Bronchial epithelial cell (primary cell): ENCODE measurements around the gene POC1A. TPM values are rescaled to one million over a fixed set of nuclear protein-coding genes. Genes with fewer than 3 reads are reported as not detected.
A peak's percentile ranks its signal among the peaks of the same experiment; 100 is the strongest.

ENCODE experiments used
- DNase-seq: peaks from one replicate; pipeline ENCODE4 v3.0.0-alpha.2; 2010; ENCODE audit warnings: low read depth
- FAIRE-seq: peaks from 2 replicates; lab custom pipeline; 2011; peaks lifted over from hg19 to GRCh38; lab: Jason Lieb, UNC
- H3K27me3 ChIP-seq: 2 replicates; pipeline ENCODE4 v1.5.1; 2011; ENCODE audit warnings: low read length; ENCODE audit not compliant: control insufficient read depth, insufficient read depth
- H3K36me3 ChIP-seq: 2 replicates; pipeline ENCODE4 v1.5.1; 2011; ENCODE audit warnings: low read length; ENCODE audit not compliant: control insufficient read depth, insufficient read depth
- H3K4me3 ChIP-seq: 2 replicates; pipeline ENCODE4 v1.5.1; 2011; ENCODE audit warnings: mild to moderate bottlenecking, low read depth, low read length, control low read depth
- total RNA-seq: library from RNA; depleted of rRNA; stranded (reverse); fragments of >200 nt; gene quantifications from 2 replicates; pipeline ENCODE4 v1.2.1, GENCODE V29; 2014
- TF ChIP-seq, protein P1 (sequence below): IDR thresholded peaks from 2 replicates; pipeline ENCODE4 v1.5.1; 2011; ENCODE audit warnings: mild to moderate bottlenecking, moderate library complexity, low read length, control low read depth, inconsistent platforms; ENCODE audit not compliant: insufficient read depth, severe bottlenecking

POC1A gene
- total RNA-seq, 1 donor from 2014 or later = 1.8 TPM

DNA sequence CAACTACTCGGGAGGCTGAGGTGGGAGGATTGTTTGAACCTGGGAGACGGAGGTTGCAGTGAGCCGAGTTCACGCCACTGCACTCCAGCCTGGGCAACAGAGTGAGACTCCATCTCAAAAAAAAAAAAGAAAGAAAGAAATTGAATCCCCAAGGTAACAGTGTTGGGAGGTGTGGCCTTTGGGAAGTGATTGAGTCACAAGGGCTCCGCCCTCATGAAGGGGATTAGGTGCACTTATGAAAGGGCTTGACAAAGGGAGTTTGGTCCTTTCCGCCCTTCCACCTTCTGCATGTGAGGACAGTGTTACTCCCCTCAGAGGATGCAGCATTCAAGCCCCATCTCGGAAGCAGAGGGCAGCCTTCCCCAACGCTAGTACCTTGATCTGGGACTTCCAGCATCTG, 21.3 kb downstream of the POC1A start:
- no peaks in the 10 kb centered on the region for H3K36me3 ChIP-seq

DNA sequence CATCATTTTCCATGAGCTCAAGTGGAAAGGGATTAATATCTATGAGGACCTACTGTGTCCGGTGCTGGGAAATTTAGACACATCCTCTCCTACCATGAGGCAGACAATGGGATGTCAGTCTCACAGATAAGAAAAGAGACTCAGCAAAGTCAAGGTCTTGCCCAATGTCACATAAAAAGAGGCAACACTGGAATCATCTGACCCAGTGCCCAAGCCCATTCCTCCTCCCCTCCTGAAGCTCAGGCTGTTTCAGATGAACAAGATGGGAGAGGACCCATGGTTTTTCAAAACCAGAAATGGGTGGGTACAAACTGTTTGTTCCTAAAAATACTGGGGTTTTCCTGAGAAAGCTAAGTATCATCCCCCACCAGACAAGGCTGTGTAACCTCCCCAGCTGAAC, 22.2 kb downstream of the POC1A start:
- Histone ChIP-seq H3K4me3 (no peak overlapping the region), H3K36me3 (no peaks in the 10 kb centered on the region), H3K27me3 (no peaks in the 10 kb centered on the region)
- DNase-seq (no peak), FAIRE-seq (no peak)
- TF ChIP-seq, protein P1, sequence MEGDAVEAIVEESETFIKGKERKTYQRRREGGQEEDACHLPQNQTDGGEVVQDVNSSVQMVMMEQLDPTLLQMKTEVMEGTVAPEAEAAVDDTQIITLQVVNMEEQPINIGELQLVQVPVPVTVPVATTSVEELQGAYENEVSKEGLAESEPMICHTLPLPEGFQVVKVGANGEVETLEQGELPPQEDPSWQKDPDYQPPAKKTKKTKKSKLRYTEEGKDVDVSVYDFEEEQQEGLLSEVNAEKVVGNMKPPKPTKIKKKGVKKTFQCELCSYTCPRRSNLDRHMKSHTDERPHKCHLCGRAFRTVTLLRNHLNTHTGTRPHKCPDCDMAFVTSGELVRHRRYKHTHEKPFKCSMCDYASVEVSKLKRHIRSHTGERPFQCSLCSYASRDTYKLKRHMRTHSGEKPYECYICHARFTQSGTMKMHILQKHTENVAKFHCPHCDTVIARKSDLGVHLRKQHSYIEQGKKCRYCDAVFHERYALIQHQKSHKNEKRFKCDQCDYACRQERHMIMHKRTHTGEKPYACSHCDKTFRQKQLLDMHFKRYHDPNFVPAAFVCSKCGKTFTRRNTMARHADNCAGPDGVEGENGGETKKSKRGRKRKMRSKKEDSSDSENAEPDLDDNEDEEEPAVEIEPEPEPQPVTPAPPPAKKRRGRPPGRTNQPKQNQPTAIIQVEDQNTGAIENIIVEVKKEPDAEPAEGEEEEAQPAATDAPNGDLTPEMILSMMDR = no peak

More for the DNA sequence above, 21.3 kb downstream of the POC1A start:
- TF ChIP-seq, protein P1 = no peak
- H3K27me3 ChIP-seq = no peaks in the 10 kb centered on the region
- DNase-seq = peak; percentile 23
- no peak overlapping the region for H3K4me3 ChIP-seq
- FAIRE-seq = no peak

DNA sequence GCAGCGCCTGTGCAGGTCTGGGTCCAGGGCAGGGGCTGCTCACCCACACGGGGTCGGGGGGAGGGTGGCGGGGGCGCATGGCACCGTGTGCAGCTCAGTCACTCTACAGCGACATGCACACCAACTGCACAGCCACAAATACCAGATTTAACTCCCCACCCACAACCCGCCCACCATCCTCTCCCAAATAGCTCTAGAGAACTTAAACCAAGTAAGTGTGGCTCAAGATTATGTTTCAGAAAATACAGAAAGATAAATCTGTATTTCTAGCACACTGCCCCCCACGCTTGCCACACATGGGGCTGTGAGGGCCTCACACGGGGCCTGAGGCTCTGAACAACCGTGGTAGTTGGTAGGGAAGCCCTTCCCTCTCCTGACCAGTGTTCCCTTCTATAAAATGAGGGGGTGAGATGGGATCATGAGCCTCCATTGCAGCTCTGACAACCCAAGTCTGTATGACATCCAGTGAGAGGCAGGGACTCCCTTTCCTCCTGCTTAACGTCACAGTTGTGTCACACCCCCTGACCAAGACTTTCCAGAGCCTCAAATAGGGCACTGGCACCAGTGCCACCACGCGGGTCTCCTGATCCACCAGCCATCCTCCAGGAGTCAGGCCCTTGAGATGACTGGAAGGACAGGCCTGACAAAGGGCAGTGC, 23.1 kb downstream of the POC1A start:
- no peaks in the 10 kb centered on the region for H3K36me3 ChIP-seq

DNA sequence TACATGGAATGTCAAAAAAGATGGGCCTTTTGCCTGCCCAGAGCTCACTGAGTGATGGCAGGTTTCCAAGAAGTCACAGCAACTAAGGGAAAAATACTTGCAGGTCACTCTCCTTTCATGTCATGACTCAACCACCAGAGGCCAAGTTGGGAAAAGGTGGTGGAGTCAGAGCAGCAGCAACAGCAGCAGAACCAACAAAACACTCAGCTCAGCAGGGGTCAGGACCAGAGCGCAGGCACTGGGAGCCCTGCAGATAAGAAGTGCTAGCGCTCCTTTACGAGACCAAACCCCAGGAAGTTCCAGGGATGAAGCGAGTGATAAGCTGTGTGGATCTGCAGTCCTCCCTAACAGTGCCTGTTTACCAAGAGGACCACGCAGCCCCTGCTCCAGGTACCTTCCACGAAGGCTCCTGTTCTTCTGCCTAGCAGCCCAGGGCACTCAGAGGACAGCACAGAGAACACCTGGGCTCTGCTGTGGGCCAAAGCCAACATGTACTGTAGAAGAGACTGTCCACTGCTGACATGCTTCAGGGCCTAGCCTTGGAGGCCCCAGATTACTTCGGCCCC, 26.0 kb downstream of the POC1A start:
- H3K4me3 ChIP-seq = no peak overlapping the region
- no peaks in the 10 kb centered on the region for H3K36me3 ChIP-seq
- TF ChIP-seq, protein P1 = no peak
- no peaks in the 10 kb centered on the region for H3K27me3 ChIP-seq
- peak; percentile 77 for DNase-seq
- FAIRE-seq = no peak

More for the DNA sequence above, 23.1 kb downstream of the POC1A start:
- Histone ChIP-seq H3K27me3 (no peaks in the 10 kb centered on the region), H3K4me3 (no peak overlapping the region)
- no peak for FAIRE-seq
- TF ChIP-seq, protein P1 = no peak
- DNase-seq = no peak

DNA sequence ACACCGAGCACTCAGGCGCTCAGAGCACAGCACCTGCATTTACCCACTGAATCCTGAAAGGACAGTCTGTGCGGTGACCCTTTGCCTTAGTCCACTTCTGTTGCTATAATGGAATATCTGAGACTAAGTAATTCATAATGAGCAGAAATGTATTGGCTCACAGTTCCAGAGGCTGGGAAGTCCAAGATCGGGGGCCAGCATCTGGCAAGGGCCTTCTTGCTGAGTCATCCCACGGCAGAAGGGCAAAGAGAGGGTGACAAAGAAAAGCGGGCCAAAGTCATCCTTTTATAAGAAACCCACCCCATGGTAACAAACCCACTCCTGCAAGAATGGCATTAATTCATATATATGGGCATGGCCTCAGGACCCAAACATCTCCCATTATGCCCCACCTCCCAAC, 27.7 kb downstream of the POC1A start:
- Histone ChIP-seq H3K4me3 (no peak overlapping the region), H3K27me3 (no peaks in the 10 kb centered on the region), H3K36me3 (no peaks in the 10 kb centered on the region)
- TF ChIP-seq, protein P1 = no peak
- DNase-seq = no peak
- no peak for FAIRE-seq
